Ishikawa (cell line): ENCODE data around the gene RNF181.
A peak's percentile ranks its signal among the peaks of the same experiment; 100 is the strongest.

Experiments
- CEBPB ChIP-seq: IDR thresholded peaks from 2 replicates; pipeline ENCODE4 v1.6.1; 2012
- CREB1 ChIP-seq: IDR thresholded peaks from 2 replicates; pipeline ENCODE4 v1.6.1; 2012; ENCODE audit warnings: low read depth
- EGR1 ChIP-seq: IDR thresholded peaks from 2 replicates; pipeline ENCODE4 v1.6.1; 2012
- EP300 ChIP-seq: IDR thresholded peaks from 2 replicates; pipeline ENCODE4 v1.6.1; 2012; ENCODE audit warnings: borderline replicate concordance
- FOXM1 ChIP-seq: IDR thresholded peaks from 2 replicates; pipeline ENCODE4 v1.6.1; 2012; ENCODE audit warnings: low read depth, borderline replicate concordance
- NFIC ChIP-seq: IDR thresholded peaks from 2 replicates; pipeline ENCODE4 v1.6.1; 2012
- RAD21 ChIP-seq: IDR thresholded peaks from 2 replicates; pipeline ENCODE4 v1.6.1; 2012; ENCODE audit warnings: low read depth
- TAF1 ChIP-seq: IDR thresholded peaks from 2 replicates; pipeline ENCODE4 v1.6.1; 2012; ENCODE audit warnings: low read depth, mild to moderate bottlenecking
- TCF12 ChIP-seq: IDR thresholded peaks from 2 replicates; pipeline ENCODE4 v1.6.1; 2012; ENCODE audit warnings: low read depth
- TEAD4 ChIP-seq: IDR thresholded peaks from 2 replicates; pipeline ENCODE4 v1.6.1; 2012
- USF1 ChIP-seq: IDR thresholded peaks from 2 replicates; pipeline ENCODE4 v1.6.1; 2012
- YY1 ChIP-seq: IDR thresholded peaks from 2 replicates; pipeline ENCODE4 v1.6.1; 2012; ENCODE audit warnings: low read depth
- ZBTB7A ChIP-seq: IDR thresholded peaks from 2 replicates; pipeline ENCODE4 v1.6.1; 2012; ENCODE audit warnings: low read depth
- TF ChIP-seq, protein P1 (sequence below): IDR thresholded peaks from 2 replicates; pipeline ENCODE4 v1.6.1; 2012; ENCODE audit warnings: low read depth, mild to moderate bottlenecking
- TF ChIP-seq, protein P2 (sequence below): IDR thresholded peaks from 2 replicates; pipeline ENCODE4 v1.6.1; 2012

Gene RNF181

DNA sequence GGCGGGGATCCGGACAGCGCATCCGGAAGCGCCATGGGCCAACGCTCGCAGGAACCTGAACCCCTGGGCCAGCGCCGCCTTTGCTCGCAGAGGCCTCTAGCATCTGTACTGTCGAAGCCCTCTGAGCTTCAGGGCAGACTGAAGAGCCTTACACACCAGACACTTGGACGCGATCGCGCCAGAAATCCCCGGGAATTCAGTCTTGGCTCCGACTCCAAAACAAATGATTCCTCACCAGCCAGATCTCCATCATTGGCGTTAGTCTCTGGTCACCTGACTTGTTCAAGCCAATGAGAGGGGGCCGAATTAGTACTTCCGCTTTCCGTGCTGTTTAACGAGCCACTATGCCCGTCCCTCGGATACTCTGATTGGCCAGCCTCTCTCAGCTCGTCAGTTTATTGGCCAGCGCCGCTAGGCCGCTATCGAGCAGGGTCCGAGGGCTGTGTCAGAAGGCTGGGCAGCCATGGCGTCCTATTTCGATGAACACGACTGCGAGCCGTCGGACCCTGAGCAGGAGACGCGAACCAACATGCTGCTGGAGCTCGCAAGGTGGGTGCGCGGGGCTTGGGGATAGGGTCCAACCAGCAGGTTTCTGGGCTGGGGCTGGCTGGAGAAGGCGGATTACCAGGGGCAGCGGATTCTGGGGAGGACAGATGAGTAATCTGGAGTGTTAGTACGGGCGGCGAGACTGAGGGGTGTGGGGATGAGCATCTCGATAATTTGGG is at the start of gene RNF181:
RNF181 (plus strand) TSS at position 445 of the 725 bp plus-strand sequence; CDS start at position 464, 19 bp downstream.
- TF ChIP-seq CEBPB (no peak), EGR1 (no peak), USF1 (peak; percentile 94), RAD21 (no peak), ZBTB7A (no peak), TCF12 (no peak; the same call in 1 of the 2 replicates), CREB1 (peak; percentile 51; the same call in 1 of the 2 replicates), YY1 (peak; percentile 93), TEAD4 (peak; percentile 53; the same call in 1 of the 2 replicates), TAF1 (peak; percentile 76), FOXM1 (no peak), NFIC (peak; percentile 77), EP300 (no peak)
- TF ChIP-seq, protein P1, sequence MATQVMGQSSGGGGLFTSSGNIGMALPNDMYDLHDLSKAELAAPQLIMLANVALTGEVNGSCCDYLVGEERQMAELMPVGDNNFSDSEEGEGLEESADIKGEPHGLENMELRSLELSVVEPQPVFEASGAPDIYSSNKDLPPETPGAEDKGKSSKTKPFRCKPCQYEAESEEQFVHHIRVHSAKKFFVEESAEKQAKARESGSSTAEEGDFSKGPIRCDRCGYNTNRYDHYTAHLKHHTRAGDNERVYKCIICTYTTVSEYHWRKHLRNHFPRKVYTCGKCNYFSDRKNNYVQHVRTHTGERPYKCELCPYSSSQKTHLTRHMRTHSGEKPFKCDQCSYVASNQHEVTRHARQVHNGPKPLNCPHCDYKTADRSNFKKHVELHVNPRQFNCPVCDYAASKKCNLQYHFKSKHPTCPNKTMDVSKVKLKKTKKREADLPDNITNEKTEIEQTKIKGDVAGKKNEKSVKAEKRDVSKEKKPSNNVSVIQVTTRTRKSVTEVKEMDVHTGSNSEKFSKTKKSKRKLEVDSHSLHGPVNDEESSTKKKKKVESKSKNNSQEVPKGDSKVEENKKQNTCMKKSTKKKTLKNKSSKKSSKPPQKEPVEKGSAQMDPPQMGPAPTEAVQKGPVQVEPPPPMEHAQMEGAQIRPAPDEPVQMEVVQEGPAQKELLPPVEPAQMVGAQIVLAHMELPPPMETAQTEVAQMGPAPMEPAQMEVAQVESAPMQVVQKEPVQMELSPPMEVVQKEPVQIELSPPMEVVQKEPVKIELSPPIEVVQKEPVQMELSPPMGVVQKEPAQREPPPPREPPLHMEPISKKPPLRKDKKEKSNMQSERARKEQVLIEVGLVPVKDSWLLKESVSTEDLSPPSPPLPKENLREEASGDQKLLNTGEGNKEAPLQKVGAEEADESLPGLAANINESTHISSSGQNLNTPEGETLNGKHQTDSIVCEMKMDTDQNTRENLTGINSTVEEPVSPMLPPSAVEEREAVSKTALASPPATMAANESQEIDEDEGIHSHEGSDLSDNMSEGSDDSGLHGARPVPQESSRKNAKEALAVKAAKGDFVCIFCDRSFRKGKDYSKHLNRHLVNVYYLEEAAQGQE, result no peak
- TF ChIP-seq, protein P2, sequence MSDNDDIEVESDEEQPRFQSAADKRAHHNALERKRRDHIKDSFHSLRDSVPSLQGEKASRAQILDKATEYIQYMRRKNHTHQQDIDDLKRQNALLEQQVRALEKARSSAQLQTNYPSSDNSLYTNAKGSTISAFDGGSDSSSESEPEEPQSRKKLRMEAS, result peak; percentile 29

DNA sequence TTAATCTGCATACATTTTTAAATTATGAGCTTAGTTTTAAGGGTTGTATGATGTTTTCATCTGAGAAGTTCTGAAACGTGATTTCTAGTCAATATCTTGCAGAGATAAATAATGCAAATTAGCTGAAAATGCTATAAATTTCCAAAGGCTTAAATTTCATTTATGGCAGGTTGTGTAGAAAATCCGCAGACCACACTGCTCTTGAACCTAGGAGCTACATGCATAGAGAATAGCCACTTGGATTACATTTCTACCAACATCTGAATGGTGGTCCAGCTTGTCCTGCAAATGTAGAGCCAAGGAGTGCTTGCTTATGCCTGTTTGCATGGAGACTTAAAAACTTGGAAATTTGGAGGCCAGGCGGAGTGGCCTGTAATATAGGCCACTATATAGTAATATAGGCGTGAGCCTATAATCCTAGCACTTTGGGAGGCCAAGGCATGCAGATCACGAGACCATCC is 49.7 kb upstream of the RNF181 start:
- TF ChIP-seq NFIC (no peak), ZBTB7A (no peak), CEBPB (no peak), YY1 (no peak), TEAD4 (no peak), TCF12 (no peak), FOXM1 (no peak), EP300 (no peak), EGR1 (no peak), TAF1 (no peak), RAD21 (no peak), USF1 (no peak), CREB1 (no peak)
- TF ChIP-seq, protein P1, result no peak
- TF ChIP-seq, protein P2, result no peak

DNA sequence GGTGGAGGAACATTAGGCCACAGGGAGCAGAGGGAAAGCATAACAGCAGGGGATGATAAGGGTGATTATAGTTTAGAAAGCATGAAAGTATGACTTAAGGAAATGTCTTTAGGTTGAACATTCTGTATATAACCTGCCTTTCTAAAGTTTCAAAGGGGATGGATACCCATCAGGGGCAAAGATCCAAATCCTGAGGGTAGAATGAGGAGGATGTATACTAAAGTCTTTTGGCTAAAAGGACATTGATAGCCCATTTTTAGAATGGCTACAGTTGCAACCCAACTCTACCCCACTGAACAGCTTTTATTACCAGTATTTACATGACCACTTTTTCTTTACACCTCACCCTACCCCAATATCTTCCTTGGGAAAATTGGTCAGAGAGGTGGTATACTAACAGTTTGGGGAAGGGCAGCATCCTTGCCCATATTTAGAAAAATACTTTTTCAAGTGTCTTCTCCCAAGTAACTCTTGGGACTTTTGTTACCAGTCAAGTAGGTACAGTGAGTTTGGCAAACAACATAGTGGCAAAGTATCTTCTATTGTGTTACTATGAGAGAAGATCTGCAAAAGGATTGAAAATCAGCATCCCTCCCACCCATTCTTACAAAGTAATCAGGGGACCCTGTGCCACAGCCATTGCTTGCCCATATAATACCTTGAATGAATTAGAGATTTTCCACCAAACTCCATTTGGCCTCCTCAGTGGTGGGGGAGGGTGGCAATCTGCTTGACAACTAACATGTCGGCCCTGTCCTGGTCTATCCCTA is 48.3 kb upstream of the RNF181 start:
- TF ChIP-seq TEAD4, result no peak
- TF ChIP-seq NFIC, result no peak
- no peak for TF ChIP-seq USF1
- no peak for TF ChIP-seq CREB1
- TF ChIP-seq, protein P1, result no peak
- TF ChIP-seq ZBTB7A, result no peak
- TF ChIP-seq TAF1, result no peak
- no peak for TF ChIP-seq TCF12
- TF ChIP-seq, protein P2, result no peak
- TF ChIP-seq FOXM1, result no peak
- no peak for TF ChIP-seq YY1
- TF ChIP-seq CEBPB, result no peak
- TF ChIP-seq EGR1, result no peak
- TF ChIP-seq RAD21, result no peak
- no peak for TF ChIP-seq EP300
